CD4-positive, alpha-beta memory T cell (primary cell): Measurements from ENCODE around the gene GAS2L1. TPM values are rescaled to one million over a fixed set of nuclear protein-coding genes. Genes with fewer than 3 reads are reported as not detected.

Experiments used
- CTCF ChIA-PET: fragments of 350-600 bp; sonication (Branson Sonifier 250); formaldehyde crosslinking; loops from one replicate; lab custom pipeline; 2021; ENCODE audit warnings: inconsistent platforms; ENCODE audit not compliant: partially characterized antibody; lab: Charles Lee
- POLR2A ChIA-PET: fragments of 350-600 bp; sonication (Branson Sonifier 250); formaldehyde crosslinking; loops from one replicate; lab custom pipeline; 2021; ENCODE audit not compliant: partially characterized antibody; lab: Charles Lee
- DNase-seq, 5 donors: peaks; one replicate each; pipeline versions ENCODE4 v3.0.0 to v3.0.0-alpha.2; 2020 to 2022; ENCODE audit warnings: mixed read lengths in 1 of 5
- H3K27ac ChIP-seq: one replicate; pipeline ENCODE4 v1.7.0; 2013; ENCODE audit warnings: low read depth, low read length
- H3K27me3 ChIP-seq: 2 replicates; pipeline ENCODE4 v1.7.0; 2013; ENCODE audit warnings: mild to moderate bottlenecking, low read length, moderate library complexity; ENCODE audit not compliant: insufficient read depth
- H3K36me3 ChIP-seq: 2 replicates; pipeline ENCODE4 v1.7.0; 2013; ENCODE audit warnings: mild to moderate bottlenecking, low read length, moderate library complexity; ENCODE audit not compliant: insufficient read depth
- H3K4me1 ChIP-seq: 2 replicates; pipeline ENCODE4 v1.7.0; 2013; ENCODE audit warnings: mild to moderate bottlenecking, low read length, moderate library complexity; ENCODE audit not compliant: insufficient read depth
- H3K4me3 ChIP-seq, 2 donors: one replicate each; pipeline ENCODE4 v1.7.0; 2013; ENCODE audit warnings: low read length in 2 of 2, mild to moderate bottlenecking in 1 of 2
- H3K9me3 ChIP-seq, 2 donors: one replicate each; pipeline ENCODE4 v1.7.0; 2013; ENCODE audit warnings: low read length in 2 of 2, control low read depth in 1 of 2; ENCODE audit not compliant: control insufficient read depth in 1 of 2
- H3K27ac Mint-ChIP-seq, 7 donors: one replicate each; pipeline ENCODE4 v1.8.0; 2020 to 2021; ENCODE audit warnings: mixed read lengths in 7 of 7, mild to moderate bottlenecking in 6 of 7, inconsistent platforms in 3 of 7, moderate library complexity in 3 of 7
- H3K27me3 Mint-ChIP-seq, 2 donors: one replicate each; pipeline ENCODE4 v1.8.0; 2020 to 2021; ENCODE audit warnings: mixed read lengths in 2 of 2
- H3K36me3 Mint-ChIP-seq, 2 donors: one replicate each; pipeline ENCODE4 v1.8.0; 2020 to 2021; ENCODE audit warnings: mixed read lengths in 2 of 2, inconsistent platforms in 1 of 2, mild to moderate bottlenecking in 1 of 2
- H3K4me1 Mint-ChIP-seq, 4 donors: one replicate each; pipeline ENCODE4 v1.8.0; 2020 to 2021; ENCODE audit warnings: mixed read lengths in 4 of 4, mild to moderate bottlenecking in 1 of 4
- H3K4me3 Mint-ChIP-seq, 8 donors: one replicate each; pipeline ENCODE4 v1.8.0; 2020 to 2021; ENCODE audit warnings: mixed read lengths in 8 of 8, mild to moderate bottlenecking in 7 of 8, moderate library complexity in 6 of 8, inconsistent platforms in 3 of 8
- H3K9me3 Mint-ChIP-seq, 8 donors: one replicate each; pipeline ENCODE4 v1.8.0; 2020 to 2021; ENCODE audit warnings: mixed read lengths in 8 of 8, mild to moderate bottlenecking in 5 of 8, inconsistent platforms in 3 of 8, moderate library complexity in 1 of 8
- intact Hi-C: fragments of 100-400 bp; cut with micrococcal nuclease; formaldehyde crosslinking; loops from one replicate; pipeline ENCODE4 v1.15.1; 2023
- polyA plus RNA-seq, 2 donors: library from polyadenylated mRNA; unstranded; fragments of 300-500 nt; fragmentation: Illumina TruSeq; gene quantifications; one replicate each; pipeline ENCODE4 v1.2.3, GENCODE V29; 2021
- total RNA-seq, 2 experiments: library from RNA; stranded (reverse); gene quantifications; one replicate each; pipeline ENCODE4 v1.2.3, GENCODE V29; 2021

GAS2L1 gene
- total and polyA plus RNA-seq, 4 experiments from 2014 or later, result 0.47 to 1.2 (median 0.85) TPM

GRCh38 chr22:29339381-29340235 is 33.2 kb downstream of the GAS2L1 start:
- no peak overlapping the region for H3K27ac ChIP-seq
- no peaks in the 10 kb centered on the region for H3K4me1 ChIP-seq
- peaks cover 0 to 3% (median 0%) of the 10 kb centered on the region in 4 donors for H3K4me1 Mint-ChIP-seq
- ChIA-PET CTCF (no interaction called here), POLR2A (no interaction called here)
- no peak for DNase-seq
- no peak overlapping the region for H3K4me3 ChIP-seq
- H3K36me3 ChIP-seq, result peaks cover 78% of the 10 kb centered on the region
- H3K36me3 Mint-ChIP-seq, result peaks cover 44 to 90% of the 10 kb centered on the region in 2 donors
- H3K4me3 Mint-ChIP-seq, result no peak overlapping the region
- intact Hi-C loops, result no loop called here
- H3K27me3 Mint-ChIP-seq, result no peaks in the 10 kb centered on the region
- H3K27me3 ChIP-seq, result no peaks in the 10 kb centered on the region
- no peaks in the 10 kb centered on the region for H3K9me3 ChIP-seq
- peak overlapping the region in 1 of 7 donors; percentile 80 for H3K27ac Mint-ChIP-seq
- peaks cover 0 to 2% (median 0%) of the 10 kb centered on the region in 8 donors for H3K9me3 Mint-ChIP-seq

- POLR2A ChIA-PET, result no interaction called here
- no peaks in the 10 kb centered on the region for H3K27me3 Mint-ChIP-seq
- Histone ChIP-seq H3K27me3 (no peaks in the 10 kb centered on the region), H3K4me3 (no peak overlapping the region), H3K27ac (no peak overlapping the region), H3K4me1 (no peaks in the 10 kb centered on the region), H3K9me3 (no peaks in the 10 kb centered on the region), H3K36me3 (peaks cover 74% of the 10 kb centered on the region)
- peaks cover 44 to 91% of the 10 kb centered on the region in 2 donors for H3K36me3 Mint-ChIP-seq
- intact Hi-C loops, result no loop called here
- CTCF ChIA-PET, result interaction anchor here (1.1 kb wide), 1 partner anchor 285 kb away, joined by 3 read pairs; no protein-coding TSS in a partner anchor
- peaks cover 0 to 2% (median 0%) of the 10 kb centered on the region in 8 donors for H3K9me3 Mint-ChIP-seq
- H3K4me1 Mint-ChIP-seq, result peaks cover 0 to 3% (median 0%) of the 10 kb centered on the region in 4 donors
- no peak overlapping the region for H3K27ac Mint-ChIP-seq
- DNase-seq, result no peak
- H3K4me3 Mint-ChIP-seq, result no peak overlapping the region
Measured at GRCh38 chr22:29340566-29340965, 34.1 kb downstream of the GAS2L1 start.

DNA sequence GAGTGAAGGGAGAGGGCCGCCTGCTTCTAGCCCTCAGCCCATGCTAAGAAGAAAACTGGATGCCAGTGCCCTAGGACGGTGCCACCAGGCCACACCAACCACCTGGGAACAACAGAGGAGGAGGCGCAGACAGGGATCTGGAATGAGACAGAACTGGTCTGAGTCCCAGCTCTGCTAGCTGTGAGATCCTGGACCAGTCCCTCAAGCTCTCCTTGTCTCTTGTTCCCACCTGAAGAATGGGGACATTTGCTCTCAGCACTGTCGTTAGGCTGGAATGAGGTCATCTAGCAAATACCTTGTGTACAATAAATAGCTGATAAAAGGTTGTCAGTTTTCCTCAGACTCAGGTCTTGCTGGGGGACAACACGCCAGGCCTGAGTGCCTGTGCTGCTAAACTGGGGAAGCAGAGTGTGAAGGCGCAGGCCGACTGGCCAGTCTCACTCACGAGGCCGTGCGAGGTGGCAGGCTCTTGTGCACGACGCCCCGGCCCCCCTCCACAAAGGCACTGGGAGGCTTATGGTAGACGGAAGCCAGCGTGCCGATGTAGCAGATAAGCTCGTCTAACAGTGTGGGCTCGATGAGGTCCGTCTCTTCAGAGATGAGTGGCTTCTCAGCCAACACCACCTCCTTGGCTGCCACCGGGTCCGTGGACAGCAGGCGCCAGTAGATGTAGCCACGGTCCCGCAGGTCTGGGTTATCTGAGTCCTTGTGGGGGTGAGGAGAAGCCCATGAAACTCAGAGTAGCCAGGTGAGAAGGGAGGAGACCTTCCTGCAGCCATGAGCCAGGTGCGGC is 34.8 kb downstream of the GAS2L1 start:
- ChIA-PET CTCF (interaction anchor here (1.1 kb wide), 1 partner anchor 284 kb away, joined by 3 read pairs; no protein-coding TSS in a partner anchor), POLR2A (no interaction called here)
- Histone ChIP-seq H3K9me3 (no peaks in the 10 kb centered on the region), H3K27ac (no peak overlapping the region), H3K4me1 (no peaks in the 10 kb centered on the region), H3K36me3 (peaks cover 75% of the 10 kb centered on the region), H3K27me3 (no peaks in the 10 kb centered on the region), H3K4me3 (no peak overlapping the region)
- Mint-ChIP-seq H3K9me3 (peaks cover 0 to 1% (median 0%) of the 10 kb centered on the region in 8 donors), H3K36me3 (peaks cover 44 to 90% of the 10 kb centered on the region in 2 donors), H3K4me1 (peaks cover 0 to 3% (median 0%) of the 10 kb centered on the region in 4 donors), H3K4me3 (no peak overlapping the region), H3K27me3 (no peaks in the 10 kb centered on the region), H3K27ac (peak overlapping the region in 1 of 7 donors; percentile 36)
- DNase-seq, result no peak
- intact Hi-C loops, result no loop called here

DNA sequence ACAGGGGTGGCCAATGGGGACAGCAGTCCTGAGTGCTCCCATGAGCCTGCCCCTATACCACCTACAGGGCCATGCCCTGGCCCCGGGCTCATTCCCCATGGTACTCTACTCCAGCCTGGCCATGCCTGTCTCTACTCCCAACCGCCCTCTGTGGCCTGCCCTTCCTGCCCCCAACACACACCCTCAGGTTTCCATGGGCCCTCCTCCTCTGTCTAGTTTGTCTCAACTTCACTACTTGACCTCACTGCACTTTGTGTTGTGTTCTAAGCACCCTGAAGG is 35.3 kb downstream of the GAS2L1 start:
- peaks cover 78% of the 10 kb centered on the region for H3K36me3 ChIP-seq
- H3K9me3 Mint-ChIP-seq, result no peaks in the 10 kb centered on the region
- H3K27me3 ChIP-seq, result no peaks in the 10 kb centered on the region
- POLR2A ChIA-PET, result no interaction called here
- H3K27ac Mint-ChIP-seq, result no peak overlapping the region
- H3K27me3 Mint-ChIP-seq, result no peaks in the 10 kb centered on the region
- no peaks in the 10 kb centered on the region for H3K9me3 ChIP-seq
- intact Hi-C loops, result no loop called here
- no peak overlapping the region for H3K27ac ChIP-seq
- CTCF ChIA-PET, result no interaction called here
- no peak for DNase-seq
- H3K36me3 Mint-ChIP-seq, result peaks cover 45 to 92% of the 10 kb centered on the region in 2 donors
- H3K4me1 Mint-ChIP-seq, result peaks cover 0 to 3% (median 0%) of the 10 kb centered on the region in 4 donors
- H3K4me1 ChIP-seq, result no peaks in the 10 kb centered on the region
- H3K4me3 ChIP-seq, result no peak overlapping the region
- H3K4me3 Mint-ChIP-seq, result no peak overlapping the region

- H3K9me3 ChIP-seq, result no peaks in the 10 kb centered on the region
- no peak overlapping the region for H3K4me3 ChIP-seq
- peaks cover 45 to 92% of the 10 kb centered on the region in 2 donors for H3K36me3 Mint-ChIP-seq
- H3K27ac Mint-ChIP-seq, result no peak overlapping the region
- H3K4me1 ChIP-seq, result no peaks in the 10 kb centered on the region
- no peaks in the 10 kb centered on the region for H3K27me3 ChIP-seq
- no peak overlapping the region for H3K4me3 Mint-ChIP-seq
- POLR2A ChIA-PET, result no interaction called here
- intact Hi-C loops, result no loop called here
- H3K4me1 Mint-ChIP-seq, result peaks cover 0 to 3% (median 0%) of the 10 kb centered on the region in 4 donors
- H3K27me3 Mint-ChIP-seq, result no peaks in the 10 kb centered on the region
- peaks cover 78% of the 10 kb centered on the region for H3K36me3 ChIP-seq
- H3K27ac ChIP-seq, result no peak overlapping the region
- DNase-seq, result no peak
- CTCF ChIA-PET, result no interaction called here
- H3K9me3 Mint-ChIP-seq, result no peaks in the 10 kb centered on the region
Measured at GRCh38 chr22:29342177-29342576, 35.7 kb downstream of the GAS2L1 start.

GRCh38 chr22:29342577-29343312 is 36.3 kb downstream of the GAS2L1 start:
- Mint-ChIP-seq H3K27ac (peak overlapping the region in 2 of 7 donors; percentile 37 to 46), H3K4me1 (peaks cover 0 to 3% (median 0%) of the 10 kb centered on the region in 4 donors), H3K9me3 (no peaks in the 10 kb centered on the region), H3K36me3 (peaks cover 50 to 92% of the 10 kb centered on the region in 2 donors), H3K4me3 (no peak overlapping the region), H3K27me3 (no peaks in the 10 kb centered on the region)
- Histone ChIP-seq H3K27ac (no peak overlapping the region), H3K36me3 (peaks cover 78% of the 10 kb centered on the region), H3K27me3 (no peaks in the 10 kb centered on the region), H3K4me1 (no peaks in the 10 kb centered on the region), H3K9me3 (no peaks in the 10 kb centered on the region), H3K4me3 (no peak overlapping the region)
- ChIA-PET POLR2A (no interaction called here), CTCF (no interaction called here)
- intact Hi-C loops, result no loop called here
- no peak for DNase-seq
